Measurements from ENCODE around the gene CENATAC.

DNA sequence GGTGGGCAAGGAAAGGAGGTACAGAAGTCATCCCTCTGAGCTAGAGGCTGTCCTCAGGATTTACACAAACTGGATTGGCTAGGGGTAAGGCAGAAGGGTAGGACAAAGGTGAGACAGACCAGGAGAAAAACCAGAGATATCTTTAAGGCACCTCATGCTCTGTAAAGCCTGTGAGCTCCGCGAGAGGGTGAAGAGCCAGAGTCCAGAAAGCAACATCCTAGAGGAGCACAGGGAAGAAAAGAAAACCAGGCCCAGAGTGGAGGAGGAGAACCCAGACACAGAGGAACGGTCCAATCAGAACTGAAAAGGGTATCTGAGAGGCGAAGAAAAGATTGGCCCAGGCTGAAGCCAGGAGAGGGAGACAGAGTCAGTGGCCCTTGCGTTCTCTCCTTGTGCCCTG is 27.6 kb downstream of the CENATAC start:
- TF ChIP-seq, protein P1, sequence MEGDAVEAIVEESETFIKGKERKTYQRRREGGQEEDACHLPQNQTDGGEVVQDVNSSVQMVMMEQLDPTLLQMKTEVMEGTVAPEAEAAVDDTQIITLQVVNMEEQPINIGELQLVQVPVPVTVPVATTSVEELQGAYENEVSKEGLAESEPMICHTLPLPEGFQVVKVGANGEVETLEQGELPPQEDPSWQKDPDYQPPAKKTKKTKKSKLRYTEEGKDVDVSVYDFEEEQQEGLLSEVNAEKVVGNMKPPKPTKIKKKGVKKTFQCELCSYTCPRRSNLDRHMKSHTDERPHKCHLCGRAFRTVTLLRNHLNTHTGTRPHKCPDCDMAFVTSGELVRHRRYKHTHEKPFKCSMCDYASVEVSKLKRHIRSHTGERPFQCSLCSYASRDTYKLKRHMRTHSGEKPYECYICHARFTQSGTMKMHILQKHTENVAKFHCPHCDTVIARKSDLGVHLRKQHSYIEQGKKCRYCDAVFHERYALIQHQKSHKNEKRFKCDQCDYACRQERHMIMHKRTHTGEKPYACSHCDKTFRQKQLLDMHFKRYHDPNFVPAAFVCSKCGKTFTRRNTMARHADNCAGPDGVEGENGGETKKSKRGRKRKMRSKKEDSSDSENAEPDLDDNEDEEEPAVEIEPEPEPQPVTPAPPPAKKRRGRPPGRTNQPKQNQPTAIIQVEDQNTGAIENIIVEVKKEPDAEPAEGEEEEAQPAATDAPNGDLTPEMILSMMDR (IDR thresholded peaks at IDR 0.05; ENCODE audit: low read depth, low read length) = no peak
- TF ChIP-seq EZH2phosphoT487 (IDR thresholded peaks at IDR 0.05; ENCODE audit: low read depth) = no peak

Measured in OCI-LY3 (cell line).